HG02870 (cell line): ENCODE results near the gene UBALD1.
"Not testable (repeated sequence)": the region's sequence is repeated elsewhere in the genome, so short reads cannot be mapped to it uniquely, and the experiment has no call there.

Experiments used
- ATAC-seq: cut with Tn5 transposase; IDR thresholded peaks from one replicate; pipeline ENCODE4 v1.9.1; 2021; ENCODE audit warnings: mild to moderate bottlenecking, moderate library complexity; ENCODE audit not compliant: unreplicated experiment

The UBALD1 gene

DNA sequence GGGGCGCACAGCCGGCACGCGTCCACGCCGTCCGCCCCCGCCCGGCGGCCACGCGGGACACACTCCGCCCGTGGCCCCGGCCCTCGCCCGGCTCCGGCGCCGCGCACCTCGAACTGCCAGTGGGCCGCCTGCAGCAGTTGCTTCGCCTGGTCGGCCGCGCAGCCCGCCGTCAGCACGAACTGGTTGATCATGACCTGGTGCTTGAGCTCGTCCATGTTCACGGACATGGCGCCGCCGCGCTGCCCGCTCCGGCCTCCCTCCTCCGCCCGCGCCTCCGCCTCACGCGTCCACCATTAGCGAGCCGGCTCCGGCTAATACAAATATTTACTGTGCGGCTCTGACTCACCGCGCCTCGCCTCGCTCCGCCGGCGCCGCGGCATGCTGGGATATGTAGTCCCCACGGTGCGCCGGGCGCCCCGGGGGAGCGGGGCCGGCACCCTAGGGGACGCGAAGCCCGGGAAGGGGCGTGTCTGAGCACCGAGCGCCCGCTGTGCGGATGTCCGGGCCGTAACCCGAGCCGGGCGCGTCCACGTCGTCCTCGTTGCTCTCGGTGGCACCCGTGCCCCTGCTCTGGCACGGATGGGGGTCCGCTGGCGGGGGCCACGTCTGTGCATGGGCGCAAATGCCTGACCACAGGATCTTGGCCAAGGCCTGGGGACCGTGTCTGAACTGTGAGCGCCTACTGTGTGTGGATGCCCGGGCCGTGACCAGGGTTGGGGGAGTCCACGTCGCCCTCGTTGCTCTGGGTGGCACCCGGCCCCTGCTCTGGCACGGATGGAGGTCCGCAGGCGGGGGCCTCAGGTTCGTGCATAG is at the start of gene UBALD1:
Gene UBALD1, minus strand, starts transcription at position 318 of the 813 bp plus-strand sequence. Its CDS starts 91 bp downstream, at position 227.
- peak; percentile 54 for ATAC-seq

GRCh38 chr16:4663777-4664465 is 49.2 kb upstream of the UBALD1 start:
- ATAC-seq, result no peak

- no peak for ATAC-seq
Observed at GRCh38 chr16:4663465-4663776, 48.7 kb upstream of the UBALD1 start.

- ATAC-seq, result no peak
Observed at GRCh38 chr16:4661661-4662060, 47.0 kb upstream of the UBALD1 start.

DNA sequence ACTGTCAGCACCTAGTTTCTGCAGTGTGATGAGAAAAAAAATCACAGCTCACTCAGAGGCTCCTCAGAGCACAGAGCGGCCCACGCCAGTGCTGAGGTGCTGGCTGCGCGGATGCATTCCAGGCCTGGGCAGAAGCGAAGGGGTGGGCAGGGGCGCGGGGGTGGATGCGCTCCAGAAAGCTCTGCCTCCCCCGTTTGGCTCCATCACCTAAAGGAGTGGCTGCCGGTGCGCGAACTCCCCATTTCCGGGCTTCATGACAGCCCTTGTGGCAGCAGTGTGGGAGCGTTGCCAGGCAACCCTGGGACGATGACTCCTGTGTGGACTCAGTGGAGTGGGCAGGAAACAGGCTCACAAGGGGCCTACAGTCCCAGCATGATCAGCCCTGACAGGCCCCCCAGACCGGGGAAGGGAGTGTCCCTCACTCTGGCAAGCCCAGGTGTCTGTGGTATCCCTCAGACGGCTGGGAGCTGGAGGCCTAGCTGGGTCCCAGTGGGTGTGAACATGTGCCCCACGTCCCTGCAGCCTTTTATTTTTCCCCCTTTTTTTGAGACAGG is 45.8 kb upstream of the UBALD1 start:
- no peak for ATAC-seq

- ATAC-seq, result no peak
Observed at GRCh38 chr16:4659363-4660353, 45.0 kb upstream of the UBALD1 start.

DNA sequence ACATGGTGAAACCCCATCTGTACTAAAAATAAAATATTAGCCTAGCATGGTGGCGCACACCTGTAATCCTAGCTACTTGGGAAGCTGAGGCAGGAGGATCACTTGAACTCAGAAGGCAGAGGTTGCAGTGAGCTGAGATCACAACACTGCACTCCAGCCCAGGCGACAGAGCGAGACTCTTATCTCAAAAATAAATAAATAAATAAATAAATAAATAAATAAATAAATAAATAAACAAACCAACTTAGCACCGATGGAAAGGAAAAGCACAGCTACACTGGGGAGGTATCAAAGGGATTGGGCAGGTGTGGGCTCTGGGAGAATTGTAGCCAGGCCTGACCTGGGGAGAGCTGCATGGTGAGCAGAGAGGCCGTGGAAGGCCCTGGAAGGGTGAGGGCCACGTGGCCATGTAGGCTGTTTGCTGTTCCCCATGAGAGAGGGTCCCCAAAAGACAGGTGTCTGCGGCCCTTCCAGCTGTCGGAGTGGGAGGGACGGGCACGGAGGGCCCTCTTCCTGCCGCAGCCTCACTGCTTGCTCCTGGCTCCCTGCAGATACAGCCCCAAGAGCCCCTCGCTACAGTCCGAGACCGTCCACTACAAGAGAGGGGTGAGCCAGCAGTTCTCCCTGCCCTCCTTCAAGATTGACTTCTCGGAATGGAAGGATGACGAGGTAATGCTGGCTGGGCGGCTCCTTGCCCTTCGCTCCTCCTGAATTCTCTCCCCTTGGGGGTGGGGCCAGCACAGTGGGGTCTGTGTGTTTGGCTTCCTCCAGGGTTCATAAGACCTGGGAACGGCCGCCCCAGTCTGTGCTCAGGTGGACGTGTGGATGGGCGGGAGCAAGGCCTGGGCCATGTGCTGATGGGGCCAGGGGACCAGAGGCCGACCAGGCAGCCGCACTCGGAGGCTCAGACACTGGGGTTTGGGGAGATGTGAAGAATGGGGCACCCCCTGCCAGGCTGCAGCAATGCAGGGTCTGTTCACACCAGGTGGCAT is 42.3 kb upstream of the UBALD1 start:
- no peak for ATAC-seq

GRCh38 chr16:4656221-4656620 is 41.5 kb upstream of the UBALD1 start:
- ATAC-seq, result no peak

GRCh38 chr16:4655801-4656200 is 41.1 kb upstream of the UBALD1 start:
- no peak for ATAC-seq

GRCh38 chr16:4654964-4655590 is 40.4 kb upstream of the UBALD1 start:
- no peak for ATAC-seq

- no peak for ATAC-seq
Observed at GRCh38 chr16:4654011-4654963, 39.6 kb upstream of the UBALD1 start.

- no peak for ATAC-seq
Observed at GRCh38 chr16:4652561-4652960, 37.9 kb upstream of the UBALD1 start.

DNA sequence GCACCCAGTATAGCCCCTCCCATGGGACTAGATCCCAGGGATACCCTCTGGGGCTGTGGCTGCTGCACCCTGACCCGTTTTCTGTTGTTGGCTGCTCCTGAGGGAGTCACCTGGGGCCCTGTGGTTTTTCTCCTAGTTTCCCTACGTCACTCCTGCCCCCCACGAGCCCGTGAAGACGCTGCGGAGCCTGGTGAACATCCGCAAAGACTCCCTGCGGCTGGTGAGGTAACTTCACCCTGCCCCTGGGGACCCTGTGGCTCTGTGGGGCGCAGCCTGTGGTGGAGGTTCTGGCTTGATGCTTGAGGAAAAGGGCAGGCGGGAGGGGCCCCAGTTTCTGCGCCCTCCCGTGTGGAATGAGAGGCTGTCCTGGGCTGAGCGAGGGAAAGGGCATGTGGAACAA is 37.1 kb upstream of the UBALD1 start:
- ATAC-seq, result no peak

- not testable (repeated sequence) for ATAC-seq
Observed at GRCh38 chr16:4650443-4651074, 35.9 kb upstream of the UBALD1 start.

GRCh38 chr16:4649744-4650442 is 35.2 kb upstream of the UBALD1 start:
- ATAC-seq, result no peak

DNA sequence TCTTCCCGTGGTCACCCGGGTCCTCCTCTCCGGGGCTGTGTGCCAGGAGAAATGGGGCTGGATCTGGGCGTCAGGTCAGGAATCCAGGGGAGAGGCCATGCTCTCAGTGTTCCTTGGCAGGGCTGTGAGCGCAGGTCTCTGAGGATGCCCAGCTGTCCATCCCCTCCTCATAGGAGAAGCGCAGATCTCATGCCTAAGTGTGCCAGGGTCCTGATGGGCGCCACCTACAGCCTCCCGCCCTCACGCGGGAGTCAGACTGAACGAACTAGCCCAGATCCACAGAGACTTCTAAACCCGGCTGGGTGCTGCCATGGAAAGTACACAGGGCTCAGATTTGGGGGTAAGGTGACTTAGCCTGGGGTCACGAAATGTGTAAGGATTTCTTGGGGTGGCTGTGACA is 34.2 kb upstream of the UBALD1 start:
- ATAC-seq, result no peak

DNA sequence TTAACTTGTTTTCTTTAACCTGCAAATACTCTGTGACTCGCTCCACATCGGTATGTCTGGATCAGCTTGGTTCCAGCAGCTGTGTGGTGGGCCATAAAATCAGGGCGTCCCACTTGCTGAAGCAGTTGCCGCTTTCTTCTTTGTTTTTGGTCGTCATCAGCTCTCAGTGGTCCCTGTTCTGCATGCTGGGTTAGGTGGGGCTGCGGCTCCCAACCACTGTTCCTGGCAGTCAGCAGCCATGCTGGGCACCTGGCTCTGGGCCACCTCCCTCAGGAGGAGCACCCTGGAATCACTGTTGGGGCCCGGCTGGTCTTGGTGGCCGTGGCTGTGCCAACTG is 32.9 kb upstream of the UBALD1 start:
- ATAC-seq, result no peak
